HepG2 (cell line): ENCODE data around the gene MICOS13. TPM values are rescaled to one million over a fixed set of nuclear protein-coding genes. Genes with fewer than 3 reads are reported as not detected.
A peak's percentile ranks its signal among the peaks of the same experiment; 100 is the strongest.

Source experiments
- BCL6 ChIP-seq: IDR thresholded peaks from 2 replicates; pipeline ENCODE4 v1.6.1; 2016; ENCODE audit warnings: missing genetic modification reagents, missing compliant biosample characterization
- KLF13 ChIP-seq: sonication (generic); formaldehyde crosslinking; IDR thresholded peaks from 2 replicates; pipeline ENCODE4 v1.4.0; 2020; ENCODE audit warnings: mild to moderate bottlenecking, missing genetic modification reagents
- MAFF ChIP-seq: IDR thresholded peaks from 2 replicates; pipeline ENCODE4 v1.6.1; 2011; ENCODE audit warnings: low read depth, low read length, improper control_type of control experiment
- MTERF4 ChIP-seq: sonication (generic); formaldehyde crosslinking; IDR thresholded peaks from 2 replicates; pipeline ENCODE4 v1.8.0; 2023; ENCODE audit warnings: mild to moderate bottlenecking, missing genetic modification reagents
- MXD4 ChIP-seq: IDR thresholded peaks from 2 replicates; pipeline ENCODE4 v1.6.1; 2016; ENCODE audit warnings: mild to moderate bottlenecking, missing biosample characterization, missing genetic modification reagents
- MXI1 ChIP-seq: IDR thresholded peaks from 3 replicates; pipeline ENCODE4 v1.6.1; 2012; ENCODE audit warnings: low read depth, low read length, inconsistent platforms, borderline replicate concordance
- NAIF1 ChIP-seq: sonication (generic); formaldehyde crosslinking; IDR thresholded peaks from 2 replicates; pipeline ENCODE4 v1.5.0; 2020; ENCODE audit warnings: mild to moderate bottlenecking, missing genetic modification reagents, borderline replicate concordance
- ONECUT2 ChIP-seq: sonication (generic); formaldehyde crosslinking; IDR thresholded peaks from 2 replicates; pipeline ENCODE4 v1.4.0; 2020; ENCODE audit warnings: missing genetic modification reagents
- SSRP1 ChIP-seq: IDR thresholded peaks from 2 replicates; pipeline ENCODE4 v1.6.1; 2016; ENCODE audit warnings: control low read depth
- TAF1 ChIP-seq: sonication (generic); formaldehyde crosslinking; IDR thresholded peaks from 2 replicates; pipeline ENCODE4 v1.4.0; 2020; ENCODE audit warnings: missing genetic modification reagents
- TEF ChIP-seq: sonication (generic); formaldehyde crosslinking; IDR thresholded peaks from 2 replicates; pipeline ENCODE4 v1.5.0; 2020; ENCODE audit warnings: missing genetic modification reagents
- UBTF ChIP-seq: sonication (generic); formaldehyde crosslinking; IDR thresholded peaks from 2 replicates; pipeline ENCODE4 v1.4.0; 2020; ENCODE audit warnings: mild to moderate bottlenecking, missing genetic modification reagents
- ZBTB42 ChIP-seq: sonication (generic); formaldehyde crosslinking; IDR thresholded peaks from 2 replicates; pipeline ENCODE4 v1.5.0; 2020; ENCODE audit warnings: mild to moderate bottlenecking, missing genetic modification reagents
- ZNF768 ChIP-seq: sonication (generic); formaldehyde crosslinking; IDR thresholded peaks from 2 replicates; pipeline ENCODE4 v1.4.0; 2020; ENCODE audit warnings: missing genetic modification reagents
- polyA plus RNA-seq, 8 experiments: library from polyadenylated mRNA; depleted of rRNA in 3 of 8; stranded (reverse) in 7 of 8; unstranded in 1 of 8; fragments of >200 nt; fragmentation: Illumina TruSeq in 4 of 8; extraction: Trizol in 4 of 8; gene quantifications; 2 replicates each; pipeline versions ENCODE4 v1.2.1 to v1.2.3, GENCODE V29; 2011 to 2016; ENCODE audit warnings: low read depth in 4 of 8, missing spikeins in 1 of 8, mixed read lengths in 1 of 8; ENCODE audit not compliant: insufficient read depth in 1 of 8
- total RNA-seq, 5 experiments: library from RNA; depleted of rRNA; stranded (reverse); fragments of >200 nt; fragmentation: Illumina TruSeq; extraction: Trizol; gene quantifications; 2 replicates each; pipeline ENCODE4 v1.2.3, GENCODE V29; 2016; ENCODE audit warnings: low read depth in 1 of 5
- TF ChIP-seq, protein P1 (sequence below): sonication (generic); formaldehyde crosslinking; IDR thresholded peaks from 2 replicates; pipeline ENCODE4 v1.5.0; 2020; ENCODE audit warnings: missing genetic modification reagents
- TF ChIP-seq, protein P2 (sequence below): sonication (generic); formaldehyde crosslinking; IDR thresholded peaks from 2 replicates; pipeline ENCODE4 v1.4.0; 2020; ENCODE audit warnings: missing genetic modification reagents
- TF ChIP-seq, protein P3 (sequence below): sonication (generic); formaldehyde crosslinking; IDR thresholded peaks from 2 replicates; pipeline ENCODE4 v1.9.0; 2021; ENCODE audit warnings: missing genetic modification reagents, mild to moderate bottlenecking, borderline replicate concordance

MICOS13 gene
- total and polyA plus RNA-seq, 2 of the 13 experiments (the other 11 are each of a cell fraction or from before 2014, with no cell fraction given) = 28.8 to 35.4 TPM

DNA sequence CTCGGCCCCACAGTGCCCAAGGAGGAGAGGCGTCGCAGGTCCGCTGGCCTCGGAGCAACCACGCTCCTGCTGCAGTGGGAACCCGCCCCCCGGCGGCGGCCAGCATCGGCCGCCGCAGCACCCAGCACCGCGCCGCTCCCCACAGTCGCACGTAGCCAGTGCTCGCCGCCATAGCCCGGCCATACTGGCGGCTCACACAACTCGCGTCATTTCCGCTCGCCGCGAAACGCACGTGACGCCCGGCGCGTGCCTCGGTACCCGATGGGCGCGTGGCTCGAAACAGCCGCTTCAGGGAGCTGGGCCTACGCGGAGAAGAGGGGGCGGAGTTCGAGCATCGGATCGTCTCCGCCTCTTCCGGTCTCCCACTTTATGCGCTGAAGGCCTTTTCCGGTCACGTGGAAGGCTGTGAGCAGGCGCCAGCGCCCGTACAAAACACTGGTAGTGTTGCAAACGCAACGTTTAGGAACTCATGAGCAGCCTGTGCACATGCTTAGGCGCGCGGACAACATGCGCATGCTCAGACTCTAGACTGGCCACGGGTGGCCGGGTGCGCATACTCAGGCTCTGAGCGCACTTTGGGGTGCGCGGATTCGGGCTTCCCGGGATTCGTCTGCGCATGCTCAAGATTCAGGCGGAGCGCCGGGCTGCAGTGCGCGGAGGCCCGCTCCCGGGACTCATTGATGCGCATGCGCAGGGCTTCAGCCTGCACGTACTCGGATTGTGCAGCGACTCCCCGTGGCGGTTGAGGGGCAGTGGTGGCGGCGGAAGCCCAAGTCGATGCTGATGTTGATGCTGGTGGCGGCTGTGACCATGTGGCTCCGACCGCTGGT is 39.9 kb upstream of the MICOS13 start, which contains the start of the genes CATSPERD and LONP1 (continued):
- TF ChIP-seq MTERF4 (CRISPR knock-in tag) (peak; percentile 60; the same call in 1 of the 2 replicates), MAFF (no peak), BCL6 (CRISPR knock-in tag) (peak; percentile 63; the same call in 1 of the 2 replicates), KLF13 (peak; percentile 66; the same call in 1 of the 2 replicates), NAIF1 (0 out of 2 replicates have a peak, but pooled peaks have one; percentile 78), TEF (peak; percentile 1; the same call in 1 of the 2 replicates), ZBTB42 (no peak), ONECUT2 (CRISPR knock-in tag) (no peak), SSRP1 (CRISPR knock-in tag) (no peak), TAF1 (peak; percentile 90), MXI1 (peak; percentile 98; the same call in 2 of the 3 replicates), UBTF (CRISPR knock-in tag) (peak; percentile 70), MXD4 (CRISPR knock-in tag) (peak; percentile 100), ZNF768 (CRISPR knock-in tag) (peak; percentile 82)
- TF ChIP-seq, protein P1, sequence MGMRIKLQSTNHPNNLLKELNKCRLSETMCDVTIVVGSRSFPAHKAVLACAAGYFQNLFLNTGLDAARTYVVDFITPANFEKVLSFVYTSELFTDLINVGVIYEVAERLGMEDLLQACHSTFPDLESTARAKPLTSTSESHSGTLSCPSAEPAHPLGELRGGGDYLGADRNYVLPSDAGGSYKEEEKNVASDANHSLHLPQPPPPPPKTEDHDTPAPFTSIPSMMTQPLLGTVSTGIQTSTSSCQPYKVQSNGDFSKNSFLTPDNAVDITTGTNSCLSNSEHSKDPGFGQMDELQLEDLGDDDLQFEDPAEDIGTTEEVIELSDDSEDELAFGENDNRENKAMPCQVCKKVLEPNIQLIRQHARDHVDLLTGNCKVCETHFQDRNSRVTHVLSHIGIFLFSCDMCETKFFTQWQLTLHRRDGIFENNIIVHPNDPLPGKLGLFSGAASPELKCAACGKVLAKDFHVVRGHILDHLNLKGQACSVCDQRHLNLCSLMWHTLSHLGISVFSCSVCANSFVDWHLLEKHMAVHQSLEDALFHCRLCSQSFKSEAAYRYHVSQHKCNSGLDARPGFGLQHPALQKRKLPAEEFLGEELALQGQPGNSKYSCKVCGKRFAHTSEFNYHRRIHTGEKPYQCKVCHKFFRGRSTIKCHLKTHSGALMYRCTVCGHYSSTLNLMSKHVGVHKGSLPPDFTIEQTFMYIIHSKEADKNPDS (CRISPR knock-in tag) = 0 out of 2 replicates have a peak, but pooled peaks have one; percentile 32
- TF ChIP-seq, protein P2, sequence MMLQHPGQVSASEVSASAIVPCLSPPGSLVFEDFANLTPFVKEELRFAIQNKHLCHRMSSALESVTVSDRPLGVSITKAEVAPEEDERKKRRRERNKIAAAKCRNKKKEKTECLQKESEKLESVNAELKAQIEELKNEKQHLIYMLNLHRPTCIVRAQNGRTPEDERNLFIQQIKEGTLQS (CRISPR knock-in tag) = no peak
- TF ChIP-seq, protein P3, sequence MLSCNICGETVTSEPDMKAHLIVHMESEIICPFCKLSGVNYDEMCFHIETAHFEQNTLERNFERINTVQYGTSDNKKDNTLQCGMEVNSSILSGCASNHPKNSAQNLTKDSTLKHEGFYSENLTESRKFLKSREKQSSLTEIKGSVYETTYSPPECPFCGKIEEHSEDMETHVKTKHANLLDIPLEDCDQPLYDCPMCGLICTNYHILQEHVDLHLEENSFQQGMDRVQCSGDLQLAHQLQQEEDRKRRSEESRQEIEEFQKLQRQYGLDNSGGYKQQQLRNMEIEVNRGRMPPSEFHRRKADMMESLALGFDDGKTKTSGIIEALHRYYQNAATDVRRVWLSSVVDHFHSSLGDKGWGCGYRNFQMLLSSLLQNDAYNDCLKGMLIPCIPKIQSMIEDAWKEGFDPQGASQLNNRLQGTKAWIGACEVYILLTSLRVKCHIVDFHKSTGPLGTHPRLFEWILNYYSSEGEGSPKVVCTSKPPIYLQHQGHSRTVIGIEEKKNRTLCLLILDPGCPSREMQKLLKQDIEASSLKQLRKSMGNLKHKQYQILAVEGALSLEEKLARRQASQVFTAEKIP (CRISPR knock-in tag) = no peak
